Fibroblast of lung (primary cell): Measurements from ENCODE around the gene NEAT1.

Experiments
- CTCF ChIP-seq, 2 donors: IDR thresholded peaks in 1 of 2; conservative IDR thresholded peaks in 1 of 2; 1 replicate in 1 of 2; 2 replicates in 1 of 2; pipeline ENCODE4 v1.5.1; 2011 to 2012; ENCODE audit warnings: low read length in 2 of 2, control low read depth in 1 of 2, inconsistent platforms in 1 of 2, low read depth in 1 of 2, mild to moderate bottlenecking in 1 of 2
- EZH2 ChIP-seq: IDR thresholded peaks from 2 replicates; pipeline ENCODE4 v1.5.1; 2012; ENCODE audit warnings: low read length, control low read depth, mild to moderate bottlenecking; ENCODE audit errors: missing control alignments

GRCh38 chr11:65445604-65446445 lies 23.2 kb downstream of the NEAT1 start:
- TF ChIP-seq CTCF (conservative IDR thresholded peaks at IDR 0.05 in 1 of 2, IDR thresholded peaks at IDR 0.05 in 1 of 2; ENCODE audit: low read depth in 1 of 2, low read length in 2 of 2) (no peak), EZH2 (no peak)
